ENCODE data around the gene SOX1. TPM values are rescaled to one million over a fixed set of nuclear protein-coding genes. Genes with fewer than 3 reads are reported as not detected.
A peak's percentile ranks its signal among the peaks of the same experiment; 100 is the strongest.

Gene SOX1
- total RNA-seq, 1 donor from 2014 or later = 41.4 TPM

DNA sequence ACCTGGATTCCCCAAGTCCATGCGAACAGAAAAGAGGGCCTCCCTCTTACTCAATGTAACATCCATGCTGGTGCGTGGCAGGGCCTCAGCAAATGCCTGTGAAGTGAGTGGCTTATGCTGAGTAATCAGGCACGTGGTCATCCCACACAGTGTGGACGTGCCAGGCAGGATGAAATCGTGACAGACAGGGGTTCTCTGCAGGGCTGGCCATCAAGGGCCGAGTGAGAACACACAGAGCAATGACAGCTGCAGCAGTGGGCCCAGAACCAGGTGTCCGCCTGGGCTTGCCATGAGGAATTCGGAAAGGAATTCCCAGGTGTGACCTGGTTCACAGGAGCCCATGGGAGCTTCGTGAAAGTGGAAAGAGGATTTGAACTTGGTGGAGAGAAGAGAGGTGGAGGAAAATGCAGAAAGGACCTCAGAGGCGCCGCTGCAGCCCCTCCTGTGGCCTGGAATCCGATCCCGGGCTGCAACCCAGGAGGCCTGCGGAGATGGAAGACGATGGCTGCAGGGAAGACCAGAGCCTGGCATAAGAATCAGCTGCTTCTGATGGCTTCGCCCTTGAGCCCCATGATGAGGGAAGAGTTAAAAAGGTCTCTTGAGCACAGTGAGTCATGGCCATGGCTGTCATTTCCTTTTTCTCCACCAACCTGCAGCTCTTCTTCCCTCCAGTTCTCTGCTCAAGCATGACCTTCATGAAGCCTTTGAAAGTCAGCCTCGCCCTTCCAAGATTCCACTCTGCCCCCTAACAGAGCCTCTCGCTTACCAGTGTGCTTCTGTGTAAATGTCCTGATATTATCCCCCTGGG lies 34.6 kb upstream of the SOX1 start:
- H3K27me3 Mint-ChIP-seq (ENCODE audit: low read depth) = peaks cover 2% of the 10 kb centered on the region

DNA sequence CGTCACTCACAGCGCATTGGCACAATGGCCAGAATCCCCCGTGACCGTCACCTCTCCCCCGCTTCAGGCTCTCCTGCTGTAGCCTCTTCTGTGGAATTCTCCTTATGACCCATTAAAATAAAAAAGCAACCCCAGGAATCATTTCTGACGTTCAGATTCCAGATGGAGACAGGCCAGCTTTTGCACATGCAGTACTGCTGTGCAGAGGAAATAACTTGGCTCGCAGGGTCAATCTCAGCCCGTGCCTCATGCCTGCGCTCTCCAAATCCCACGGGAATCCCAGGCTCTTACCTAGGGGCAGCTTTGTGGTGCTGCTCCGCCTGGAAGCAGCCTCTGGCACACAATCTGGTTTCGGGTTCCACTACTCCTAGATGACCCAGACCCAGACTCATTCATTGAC lies 32.7 kb upstream of the SOX1 start:
- H3K4me3 Mint-ChIP-seq = no peak overlapping the region
- no peaks in the 10 kb centered on the region for H3K27me3 Mint-ChIP-seq (ENCODE audit: low read depth)
- no peaks in the 10 kb centered on the region for H3K9me3 Mint-ChIP-seq
- H3K36me3 Mint-ChIP-seq (ENCODE audit: low read depth) = no peaks in the 10 kb centered on the region
- H3K27ac Mint-ChIP-seq (ENCODE audit: unreplicated experiment) = no peak overlapping the region
- no peaks in the 10 kb centered on the region for H3K4me1 Mint-ChIP-seq
- DNase-seq (ENCODE audit: low read depth, low spot score) = no peak
- no peak for TF ChIP-seq CTCF (conservative IDR thresholded peaks at IDR 0.05)

More for the DNA sequence above, 34.6 kb upstream of the SOX1 start:
- DNase-seq (ENCODE audit: low read depth, low spot score) = no peak
- no peaks in the 10 kb centered on the region for H3K9me3 Mint-ChIP-seq
- no peak overlapping the region for H3K27ac Mint-ChIP-seq (ENCODE audit: unreplicated experiment)
- no peak for TF ChIP-seq CTCF (conservative IDR thresholded peaks at IDR 0.05)
- no peak overlapping the region for H3K4me3 Mint-ChIP-seq
- no peaks in the 10 kb centered on the region for H3K4me1 Mint-ChIP-seq
- H3K36me3 Mint-ChIP-seq (ENCODE audit: low read depth) = no peaks in the 10 kb centered on the region

GRCh38 chr13:112034846-112035245 lies 32.1 kb upstream of the SOX1 start:
- no peak for DNase-seq (ENCODE audit: low read depth, low spot score)
- TF ChIP-seq CTCF (conservative IDR thresholded peaks at IDR 0.05) = no peak

GRCh38 chr13:112042496-112042895 lies 24.5 kb upstream of the SOX1 start:
- no peak for TF ChIP-seq CTCF (conservative IDR thresholded peaks at IDR 0.05)
- Mint-ChIP-seq H3K4me1 (no peaks in the 10 kb centered on the region), H3K36me3 (ENCODE audit: low read depth) (peaks cover 11% of the 10 kb centered on the region), H3K27me3 (ENCODE audit: low read depth) (peaks cover 6% of the 10 kb centered on the region), H3K4me3 (no peak overlapping the region), H3K27ac (ENCODE audit: unreplicated experiment) (no peak overlapping the region), H3K9me3 (peaks cover 17% of the 10 kb centered on the region)
- DNase-seq (ENCODE audit: low read depth, low spot score) = no peak

More at GRCh38 chr13:112034846-112035245, 32.1 kb upstream of the SOX1 start:
- H3K4me3 Mint-ChIP-seq = no peak overlapping the region
- peaks cover 3% of the 10 kb centered on the region for H3K27me3 Mint-ChIP-seq (ENCODE audit: low read depth)
- H3K9me3 Mint-ChIP-seq = no peaks in the 10 kb centered on the region
- H3K36me3 Mint-ChIP-seq (ENCODE audit: low read depth) = no peaks in the 10 kb centered on the region
- H3K4me1 Mint-ChIP-seq = no peaks in the 10 kb centered on the region
- no peak overlapping the region for H3K27ac Mint-ChIP-seq (ENCODE audit: unreplicated experiment)

- H3K9me3 Mint-ChIP-seq = peaks cover 6% of the 10 kb centered on the region
- TF ChIP-seq CTCF (conservative IDR thresholded peaks at IDR 0.05) = no peak
- H3K27ac Mint-ChIP-seq (ENCODE audit: unreplicated experiment) = no peak overlapping the region
- peak overlapping the region; percentile 62 for H3K4me3 Mint-ChIP-seq
- peaks cover 73% of the 10 kb centered on the region for H3K27me3 Mint-ChIP-seq (ENCODE audit: low read depth)
- no peak for DNase-seq (ENCODE audit: low read depth, low spot score)
- H3K4me1 Mint-ChIP-seq = peaks cover 32% of the 10 kb centered on the region
- peaks cover 4% of the 10 kb centered on the region for H3K36me3 Mint-ChIP-seq (ENCODE audit: low read depth)
Observed at GRCh38 chr13:112052213-112052612, 14.7 kb upstream of the SOX1 start.

Measured in neural crest cell (in vitro differentiated cells).